NT2/D1 (cell line): Measurements from ENCODE around the gene CYB5A.
"Not testable (repeated sequence)": the region's sequence is repeated elsewhere in the genome, so short reads cannot be mapped to it uniquely, and the experiment has no call there.

Experiments used
- DNase-seq: peaks from one replicate; pipeline ENCODE4 v3.0.0-alpha.2; 2011; ENCODE audit warnings: low read depth, low spot score
- H3K27me3 ChIP-seq: 2 replicates; pipeline ENCODE4 v1.6.0; 2011; ENCODE audit warnings: mild to moderate bottlenecking; ENCODE audit not compliant: insufficient read length, insufficient read depth
- H3K36me3 ChIP-seq: 2 replicates; pipeline ENCODE4 v1.6.1; 2011; ENCODE audit warnings: mild to moderate bottlenecking, low read length, mixed read lengths; ENCODE audit not compliant: insufficient read depth, insufficient read length
- H3K4me1 ChIP-seq: 2 replicates; pipeline ENCODE4 v1.5.1; 2011; ENCODE audit not compliant: insufficient read depth, insufficient read length
- H3K4me3 ChIP-seq: 2 replicates; pipeline ENCODE4 v1.5.1; 2011; ENCODE audit warnings: low read depth; ENCODE audit not compliant: insufficient read length
- H3K9ac ChIP-seq: 2 replicates; pipeline ENCODE4 v1.6.0; 2011; ENCODE audit warnings: low read depth; ENCODE audit not compliant: insufficient read length
- H3K9me3 ChIP-seq: 2 replicates; pipeline ENCODE4 v1.5.1; 2011; ENCODE audit warnings: mild to moderate bottlenecking, low read length; ENCODE audit not compliant: insufficient read depth
- SUZ12 ChIP-seq: IDR thresholded peaks from 2 replicates; pipeline ENCODE4 v1.6.1; 2011; ENCODE audit not compliant: insufficient read length, insufficient read depth; ENCODE audit errors: extremely low read depth
- YY1 ChIP-seq: IDR thresholded peaks from 2 replicates; pipeline ENCODE4 v1.6.1; 2011; ENCODE audit not compliant: insufficient read length, insufficient read depth
- ZNF274 ChIP-seq: IDR thresholded peaks from 2 replicates; pipeline ENCODE4 v1.6.1; 2011; ENCODE audit warnings: mild to moderate bottlenecking, low read depth, low read length

The CYB5A gene

DNA sequence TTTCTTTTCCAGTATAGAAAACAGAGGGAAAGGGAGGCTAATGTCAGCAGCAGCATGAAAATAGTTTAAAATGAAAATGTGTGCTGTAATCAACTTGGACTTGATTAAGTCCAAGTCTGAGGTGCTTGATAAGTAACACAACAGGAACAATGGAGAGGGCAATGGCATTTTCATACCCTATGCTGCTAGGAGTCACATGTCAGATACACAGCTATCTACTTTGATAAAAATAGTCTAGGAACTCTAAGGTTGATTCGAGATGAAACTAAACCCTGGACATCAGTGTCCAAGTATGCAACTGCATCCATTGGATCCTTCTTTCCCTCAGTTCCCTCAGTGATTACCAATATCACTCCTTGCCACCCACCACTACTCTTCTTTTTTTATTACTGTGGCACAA lies 19.2 kb upstream of the CYB5A start:
- DNase-seq = no peak
- no peaks in the 10 kb centered on the region for H3K27me3 ChIP-seq
- no peak overlapping the region for H3K4me3 ChIP-seq
- peaks cover 18% of the 10 kb centered on the region; the same call in 1 of the 2 replicates for H3K9me3 ChIP-seq
- no peak for TF ChIP-seq ZNF274
- no peak for TF ChIP-seq SUZ12
- TF ChIP-seq YY1 = no peak
- H3K4me1 ChIP-seq = no peaks in the 10 kb centered on the region
- H3K36me3 ChIP-seq = no peaks in the 10 kb centered on the region
- no peak overlapping the region for H3K9ac ChIP-seq

DNA sequence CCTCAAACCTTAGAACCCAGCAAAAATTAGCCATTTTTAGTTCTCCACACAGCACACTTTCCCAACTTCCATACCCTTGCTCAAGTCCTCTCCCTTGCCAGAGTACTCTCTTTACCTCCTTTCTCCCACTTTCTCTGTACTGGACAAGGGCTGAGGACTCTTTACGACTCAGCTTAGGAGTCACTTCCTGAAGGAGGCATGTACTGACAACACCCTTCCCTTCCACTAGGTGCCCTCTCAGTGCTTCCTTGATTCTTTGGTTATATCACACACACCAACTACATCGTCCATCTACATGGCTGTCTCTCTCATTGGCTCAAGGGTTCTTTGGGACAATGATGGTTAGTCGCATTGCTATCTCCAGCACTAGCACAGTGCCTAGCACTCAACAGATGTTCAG lies 18.6 kb upstream of the CYB5A start:
- no peaks in the 10 kb centered on the region for H3K36me3 ChIP-seq
- H3K27me3 ChIP-seq = no peaks in the 10 kb centered on the region
- no peak overlapping the region for H3K9ac ChIP-seq
- DNase-seq = no peak
- no peaks in the 10 kb centered on the region for H3K4me1 ChIP-seq
- peaks cover 18% of the 10 kb centered on the region; the same call in 1 of the 2 replicates for H3K9me3 ChIP-seq
- no peak overlapping the region for H3K4me3 ChIP-seq
- no peak for TF ChIP-seq ZNF274
- no peak for TF ChIP-seq SUZ12
- no peak for TF ChIP-seq YY1

DNA sequence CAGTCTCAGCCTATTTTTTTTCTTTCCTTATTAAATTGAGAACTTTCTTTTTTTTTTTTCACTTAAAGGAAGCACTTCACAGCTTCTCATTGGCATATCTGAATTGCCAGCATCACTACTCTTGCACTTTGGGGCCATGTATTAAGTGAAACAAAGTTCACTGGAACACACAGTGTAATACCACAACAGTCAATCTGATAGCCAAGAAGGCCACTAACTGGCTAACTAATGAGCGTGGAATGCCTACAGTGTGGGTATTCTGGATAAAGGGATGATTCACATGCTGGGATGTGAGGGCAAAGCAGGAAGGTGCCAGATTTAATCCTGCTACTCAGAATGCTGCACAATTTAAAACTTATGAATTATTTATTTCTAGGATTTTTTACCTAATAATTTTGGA lies 12.2 kb upstream of the CYB5A start:
- H3K27me3 ChIP-seq = no peaks in the 10 kb centered on the region
- no peak overlapping the region for H3K9ac ChIP-seq
- H3K4me3 ChIP-seq = no peak overlapping the region
- no peaks in the 10 kb centered on the region for H3K36me3 ChIP-seq
- no peaks in the 10 kb centered on the region for H3K4me1 ChIP-seq
- H3K9me3 ChIP-seq = peaks cover 5% of the 10 kb centered on the region; the same call in 1 of the 2 replicates
- no peak for TF ChIP-seq YY1
- TF ChIP-seq SUZ12 = no peak
- TF ChIP-seq ZNF274 = no peak
- DNase-seq = no peak

DNA sequence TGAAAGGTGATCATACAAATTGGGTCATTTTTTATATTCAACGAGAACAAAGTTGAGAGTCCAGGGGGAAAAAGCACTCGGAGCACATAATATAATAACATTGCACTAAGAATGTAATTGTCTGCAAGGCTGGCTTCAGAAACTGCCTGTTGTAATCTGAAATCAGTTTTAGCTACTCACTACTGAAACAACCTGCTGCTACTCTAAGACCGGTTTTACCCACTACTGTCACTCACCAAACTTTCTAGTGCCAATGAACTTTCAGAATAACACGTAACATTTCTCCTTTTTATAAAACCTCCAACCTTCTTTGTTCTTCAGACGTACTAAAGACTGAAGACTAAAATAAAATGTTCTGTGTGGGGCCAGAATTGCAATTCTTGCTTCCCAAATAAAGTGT lies 11.5 kb upstream of the CYB5A start:
- Histone ChIP-seq H3K9me3 (peaks cover 5% of the 10 kb centered on the region; the same call in 1 of the 2 replicates), H3K4me3 (no peak overlapping the region), H3K4me1 (no peaks in the 10 kb centered on the region), H3K36me3 (no peaks in the 10 kb centered on the region), H3K9ac (no peak overlapping the region), H3K27me3 (no peaks in the 10 kb centered on the region)
- no peak for DNase-seq
- TF ChIP-seq YY1 (no peak), ZNF274 (no peak), SUZ12 (no peak)

DNA sequence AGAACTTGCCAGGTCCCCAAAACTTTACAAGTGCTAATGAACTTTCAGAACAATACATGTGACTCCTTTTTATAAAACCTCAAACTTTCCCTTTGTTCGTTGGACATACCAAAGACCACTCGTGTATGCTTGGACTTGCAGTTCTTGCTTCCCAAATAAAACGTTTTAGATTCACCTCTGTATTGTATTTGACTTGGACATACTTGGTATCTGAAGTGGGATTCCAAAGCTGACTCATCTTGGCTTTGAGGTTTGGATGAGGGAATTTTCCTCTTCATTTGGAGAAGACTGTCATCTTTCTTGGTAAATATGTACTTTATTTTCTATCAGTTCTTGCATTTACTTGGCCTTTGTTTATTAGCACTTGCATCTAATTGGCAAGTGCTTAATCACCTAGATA lies 8.0 kb upstream of the CYB5A start:
- no peak overlapping the region for H3K4me3 ChIP-seq
- no peaks in the 10 kb centered on the region for H3K4me1 ChIP-seq
- no peaks in the 10 kb centered on the region for H3K36me3 ChIP-seq
- H3K9ac ChIP-seq = no peak overlapping the region
- no peak for DNase-seq
- no peaks in the 10 kb centered on the region for H3K27me3 ChIP-seq
- TF ChIP-seq SUZ12 (no peak), YY1 (no peak), ZNF274 (no peak)
- H3K9me3 ChIP-seq = peaks cover 13% of the 10 kb centered on the region

DNA sequence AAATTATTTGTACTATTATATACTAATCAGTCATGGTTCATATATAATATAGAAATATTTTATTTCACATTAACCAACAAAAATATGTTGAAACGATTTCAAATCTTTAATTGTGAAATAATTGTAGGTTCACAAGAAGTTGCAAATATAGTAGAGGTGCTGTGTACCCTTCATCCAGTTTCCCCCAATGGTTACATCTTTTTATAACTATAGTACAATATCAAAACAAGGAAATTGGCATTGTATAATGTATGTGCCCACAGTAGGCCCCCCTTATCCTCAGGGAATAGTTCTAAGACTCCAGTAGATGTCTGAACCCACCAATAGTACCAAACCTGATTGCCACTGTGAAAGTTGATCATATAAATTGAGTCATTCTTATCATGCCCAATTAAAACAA lies 7.4 kb upstream of the CYB5A start:
- no peak overlapping the region for H3K9ac ChIP-seq
- DNase-seq = no peak
- no peaks in the 10 kb centered on the region for H3K27me3 ChIP-seq
- no peaks in the 10 kb centered on the region for H3K36me3 ChIP-seq
- no peaks in the 10 kb centered on the region for H3K4me1 ChIP-seq
- no peak for TF ChIP-seq SUZ12
- TF ChIP-seq YY1 = no peak
- TF ChIP-seq ZNF274 = no peak
- no peak overlapping the region for H3K4me3 ChIP-seq
- peaks cover 18% of the 10 kb centered on the region for H3K9me3 ChIP-seq

DNA sequence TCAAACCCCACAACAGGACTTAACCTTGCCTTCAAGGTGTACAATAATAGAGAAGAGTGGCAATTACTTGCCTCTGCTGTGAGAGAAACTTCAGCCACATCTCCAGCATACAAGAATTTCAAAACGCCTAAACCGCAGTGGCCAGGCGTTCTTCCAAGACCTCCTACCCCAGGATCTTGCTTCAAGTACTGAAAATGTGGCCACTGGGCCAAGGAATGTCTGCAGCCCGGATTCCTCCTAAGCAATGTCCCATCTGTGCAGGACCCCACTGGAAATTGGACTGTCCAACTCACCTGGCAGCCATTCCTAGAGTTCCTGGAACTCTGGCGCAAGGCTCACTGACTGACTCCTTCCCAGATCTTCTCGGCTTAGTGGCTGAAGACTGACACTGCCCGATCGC lies 2.8 kb upstream of the CYB5A start:
- no peak for DNase-seq
- H3K4me3 ChIP-seq = no peak overlapping the region
- H3K36me3 ChIP-seq = no peaks in the 10 kb centered on the region
- H3K9me3 ChIP-seq = peaks cover 33% of the 10 kb centered on the region
- TF ChIP-seq SUZ12 (no peak), YY1 (no peak), ZNF274 (no peak)
- H3K9ac ChIP-seq = no peak overlapping the region
- H3K27me3 ChIP-seq = peaks cover 10% of the 10 kb centered on the region
- no peaks in the 10 kb centered on the region for H3K4me1 ChIP-seq

DNA sequence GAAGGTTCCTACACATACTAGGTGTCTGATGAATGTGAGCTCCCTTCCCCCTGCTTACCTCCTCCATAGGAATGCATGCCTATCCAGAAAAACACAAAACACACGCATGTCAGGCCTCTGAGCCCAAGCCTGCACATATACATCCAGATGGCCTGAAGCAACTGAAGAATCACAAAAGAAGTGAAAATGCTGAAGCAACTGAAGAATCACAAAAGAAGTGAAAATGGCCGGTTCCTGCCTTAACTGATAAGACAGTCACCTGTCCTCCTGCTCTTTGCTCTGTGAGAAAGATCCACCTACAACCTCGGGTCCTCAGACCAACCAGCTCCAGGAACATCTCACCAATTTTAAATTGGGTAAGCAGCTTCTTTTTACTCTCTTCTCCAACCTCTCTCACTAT lies 1.2 kb upstream of the CYB5A start:
- not testable (repeated sequence) for H3K9ac ChIP-seq, H3K4me3 ChIP-seq, H3K36me3 ChIP-seq, DNase-seq, H3K4me1 ChIP-seq, H3K27me3 ChIP-seq
- peaks cover 27% of the 10 kb centered on the region; the same call in 1 of the 2 replicates for H3K9me3 ChIP-seq
